Stimulated activated CD4-positive, alpha-beta T cell treated with anti-CD3 and anti-CD28 coated beads, Interleukin-2, amount 100 ng/mL, for 4 hours (primary cell): ENCODE measurements around the gene TAF4.
"Not testable (repeated sequence)": the region's sequence is repeated elsewhere in the genome, so short reads cannot be mapped to it uniquely, and the experiment has no call there.

Source experiments
- DNase-seq: peaks from one replicate; pipeline ENCODE4 v3.0.0-alpha.2; 2020; ENCODE audit warnings: low read depth

The TAF4 gene, protein sequence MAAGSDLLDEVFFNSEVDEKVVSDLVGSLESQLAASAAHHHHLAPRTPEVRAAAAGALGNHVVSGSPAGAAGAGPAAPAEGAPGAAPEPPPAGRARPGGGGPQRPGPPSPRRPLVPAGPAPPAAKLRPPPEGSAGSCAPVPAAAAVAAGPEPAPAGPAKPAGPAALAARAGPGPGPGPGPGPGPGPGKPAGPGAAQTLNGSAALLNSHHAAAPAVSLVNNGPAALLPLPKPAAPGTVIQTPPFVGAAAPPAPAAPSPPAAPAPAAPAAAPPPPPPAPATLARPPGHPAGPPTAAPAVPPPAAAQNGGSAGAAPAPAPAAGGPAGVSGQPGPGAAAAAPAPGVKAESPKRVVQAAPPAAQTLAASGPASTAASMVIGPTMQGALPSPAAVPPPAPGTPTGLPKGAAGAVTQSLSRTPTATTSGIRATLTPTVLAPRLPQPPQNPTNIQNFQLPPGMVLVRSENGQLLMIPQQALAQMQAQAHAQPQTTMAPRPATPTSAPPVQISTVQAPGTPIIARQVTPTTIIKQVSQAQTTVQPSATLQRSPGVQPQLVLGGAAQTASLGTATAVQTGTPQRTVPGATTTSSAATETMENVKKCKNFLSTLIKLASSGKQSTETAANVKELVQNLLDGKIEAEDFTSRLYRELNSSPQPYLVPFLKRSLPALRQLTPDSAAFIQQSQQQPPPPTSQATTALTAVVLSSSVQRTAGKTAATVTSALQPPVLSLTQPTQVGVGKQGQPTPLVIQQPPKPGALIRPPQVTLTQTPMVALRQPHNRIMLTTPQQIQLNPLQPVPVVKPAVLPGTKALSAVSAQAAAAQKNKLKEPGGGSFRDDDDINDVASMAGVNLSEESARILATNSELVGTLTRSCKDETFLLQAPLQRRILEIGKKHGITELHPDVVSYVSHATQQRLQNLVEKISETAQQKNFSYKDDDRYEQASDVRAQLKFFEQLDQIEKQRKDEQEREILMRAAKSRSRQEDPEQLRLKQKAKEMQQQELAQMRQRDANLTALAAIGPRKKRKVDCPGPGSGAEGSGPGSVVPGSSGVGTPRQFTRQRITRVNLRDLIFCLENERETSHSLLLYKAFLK

DNA sequence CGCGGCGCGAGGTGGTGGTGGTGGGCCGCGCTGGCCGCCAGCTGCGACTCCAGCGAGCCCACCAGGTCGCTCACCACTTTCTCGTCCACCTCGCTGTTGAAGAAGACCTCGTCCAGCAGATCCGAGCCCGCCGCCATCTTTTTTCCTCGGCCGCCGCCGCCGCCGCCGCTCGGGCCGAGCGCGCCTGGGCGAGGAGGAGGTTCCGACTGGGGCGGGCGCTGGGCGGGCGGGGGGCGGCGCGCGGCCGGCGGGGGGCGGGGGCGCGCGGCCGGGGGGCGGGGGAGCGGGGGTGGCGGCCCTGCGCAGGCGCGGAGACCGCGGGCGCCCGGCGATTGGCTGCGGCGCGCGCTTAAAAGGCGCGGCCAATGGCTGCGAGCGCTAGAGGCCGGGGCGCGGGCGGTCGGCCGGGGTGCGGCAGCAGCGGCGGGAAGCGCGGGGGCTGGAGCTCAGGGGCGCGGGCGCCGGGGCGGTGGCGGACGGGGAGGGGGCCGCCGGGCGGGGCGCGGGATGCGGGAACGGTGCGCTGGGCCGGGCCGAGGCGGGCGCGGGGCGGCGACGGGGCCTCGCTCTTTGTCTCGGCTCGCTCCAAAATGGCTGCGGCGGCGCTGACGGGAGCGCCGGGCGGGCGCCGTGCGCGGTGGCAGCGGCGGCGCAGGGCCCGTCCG is at the start of gene TAF4:
Gene TAF4, minus strand, starts transcription at position 208 of the 665 bp plus-strand sequence. Its CDS starts 71 bp downstream, at position 137.
- DNase-seq: peak; percentile 74

DNA sequence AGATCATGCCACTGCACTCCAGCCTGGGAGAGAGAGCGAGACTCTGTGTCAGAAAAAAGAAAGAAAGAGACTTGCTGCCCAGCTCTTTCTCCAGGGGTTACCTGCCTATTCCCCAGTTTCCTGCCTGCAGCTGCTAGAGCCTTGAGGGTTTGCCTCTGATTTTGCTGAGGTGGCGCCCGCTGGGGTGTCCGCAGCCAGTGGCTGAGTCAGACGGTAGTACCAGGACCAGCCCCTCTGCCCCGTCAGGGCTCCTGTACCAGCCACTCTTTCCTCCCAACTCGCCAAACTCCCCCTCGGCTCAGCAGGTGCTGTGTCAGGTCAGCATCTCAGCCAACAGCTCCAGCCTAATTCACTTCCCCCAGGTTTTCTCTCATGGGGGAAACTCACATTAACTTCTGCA is 49.2 kb upstream of the TAF4 start:
- DNase-seq: no peak

DNA sequence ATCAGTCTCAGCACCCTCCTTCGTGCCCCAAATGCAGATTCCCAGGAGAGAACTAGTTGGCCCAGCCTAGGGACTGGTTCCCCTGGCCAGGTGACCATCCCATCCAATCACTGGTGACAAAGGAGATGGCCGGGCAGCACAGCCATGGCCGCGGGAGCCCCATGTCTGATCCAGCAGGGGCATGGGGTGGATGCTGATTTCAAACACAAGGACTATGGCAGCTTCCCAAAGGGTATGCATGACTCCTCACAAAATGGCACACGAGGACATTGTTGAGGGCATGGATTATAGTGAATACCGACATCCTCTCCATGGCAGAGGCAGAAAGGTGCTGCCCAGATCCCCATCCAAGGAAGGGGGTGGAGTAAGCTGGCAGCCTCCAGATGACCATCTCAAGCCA is 46.7 kb upstream of the TAF4 start:
- no peak for DNase-seq

DNA sequence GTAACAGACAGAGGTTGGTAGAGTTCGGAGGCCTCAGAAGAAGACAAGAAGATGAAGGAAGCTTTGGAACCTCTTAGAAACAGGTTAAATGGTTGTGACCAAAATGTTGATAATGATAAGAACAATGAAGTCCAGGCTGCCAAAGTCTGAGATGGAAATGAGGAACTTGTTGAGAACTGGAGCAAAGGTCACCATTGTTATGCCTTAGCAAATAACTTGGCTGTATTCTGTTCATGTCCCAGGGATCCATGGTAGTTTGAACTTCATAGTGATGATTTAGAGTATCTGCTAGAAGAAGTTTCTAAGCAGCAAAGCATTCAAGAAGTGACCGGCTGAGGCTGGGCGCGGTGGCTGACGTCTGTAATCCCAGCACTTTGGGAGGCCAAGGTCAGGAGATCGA is 45.5 kb upstream of the TAF4 start:
- no peak for DNase-seq

DNA sequence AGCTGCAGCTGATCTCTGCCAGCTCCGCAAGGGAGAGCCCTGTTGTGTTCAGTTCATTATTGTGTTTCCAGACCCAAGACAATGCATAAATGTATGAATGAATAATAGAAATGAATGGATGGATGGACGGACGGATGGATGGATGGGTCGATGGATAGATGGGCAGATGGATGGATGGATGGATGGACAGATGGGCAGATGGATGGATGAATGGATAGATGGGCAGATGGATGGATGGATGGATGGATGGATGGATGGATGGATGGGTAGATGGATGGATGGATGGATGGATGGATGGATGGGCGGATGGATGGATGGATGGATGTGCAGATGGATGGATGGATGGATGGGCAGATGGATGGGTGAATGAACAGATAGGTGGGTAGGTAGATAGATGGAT is 39.9 kb upstream of the TAF4 start:
- DNase-seq: no peak

GRCh38 chr20:62104791-62105345 is 39.2 kb upstream of the TAF4 start:
- no peak for DNase-seq

DNA sequence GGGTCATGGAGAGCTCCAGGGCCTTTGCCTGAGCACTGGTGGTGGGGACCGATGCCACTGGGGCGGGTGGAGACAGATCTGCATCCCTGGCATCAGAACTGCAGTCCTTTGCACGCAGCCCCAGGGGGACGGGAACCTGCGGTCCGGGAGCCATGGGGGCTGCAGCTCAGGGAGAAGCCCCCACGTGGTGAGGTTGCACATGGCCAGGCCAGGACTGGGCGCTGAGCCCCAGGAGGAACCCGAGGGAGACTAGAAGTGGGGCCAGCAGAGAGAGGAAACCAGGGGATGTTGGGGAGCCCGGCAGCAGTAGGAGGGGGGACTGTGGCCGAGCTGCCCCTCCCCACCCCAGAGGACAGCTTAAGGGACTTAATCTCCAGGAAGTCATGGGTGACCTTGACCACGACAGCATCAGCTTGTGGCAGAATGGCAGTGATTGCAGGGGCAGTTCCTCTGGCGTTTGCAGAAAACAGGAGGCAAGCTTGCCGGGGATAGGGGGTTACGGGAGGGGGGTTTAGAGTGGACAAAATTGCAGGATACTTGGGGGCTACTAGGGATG is 38.6 kb upstream of the TAF4 start:
- DNase-seq: no peak

GRCh38 chr20:62103508-62104233 is 38.0 kb upstream of the TAF4 start:
- no peak for DNase-seq

DNA sequence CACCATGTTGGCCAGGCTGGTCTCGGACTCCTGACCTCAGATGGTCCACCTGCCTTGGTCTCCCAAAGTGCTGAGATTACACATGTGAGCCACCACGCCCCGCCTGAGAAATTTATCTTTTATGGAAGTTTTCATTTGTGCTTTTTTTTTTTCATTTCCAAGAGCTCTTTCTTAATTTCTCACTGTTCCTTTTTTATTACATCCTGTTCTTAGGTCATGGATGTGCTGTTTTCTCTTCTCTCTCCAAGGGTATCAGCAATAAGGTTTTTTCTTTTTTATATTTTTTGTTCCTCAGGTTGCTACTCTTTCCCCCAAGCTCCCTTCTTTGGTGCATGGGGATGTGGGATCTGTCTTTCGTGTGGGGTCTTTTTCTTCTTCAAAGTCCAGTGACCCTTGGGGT is 35.4 kb upstream of the TAF4 start:
- DNase-seq: no peak

DNA sequence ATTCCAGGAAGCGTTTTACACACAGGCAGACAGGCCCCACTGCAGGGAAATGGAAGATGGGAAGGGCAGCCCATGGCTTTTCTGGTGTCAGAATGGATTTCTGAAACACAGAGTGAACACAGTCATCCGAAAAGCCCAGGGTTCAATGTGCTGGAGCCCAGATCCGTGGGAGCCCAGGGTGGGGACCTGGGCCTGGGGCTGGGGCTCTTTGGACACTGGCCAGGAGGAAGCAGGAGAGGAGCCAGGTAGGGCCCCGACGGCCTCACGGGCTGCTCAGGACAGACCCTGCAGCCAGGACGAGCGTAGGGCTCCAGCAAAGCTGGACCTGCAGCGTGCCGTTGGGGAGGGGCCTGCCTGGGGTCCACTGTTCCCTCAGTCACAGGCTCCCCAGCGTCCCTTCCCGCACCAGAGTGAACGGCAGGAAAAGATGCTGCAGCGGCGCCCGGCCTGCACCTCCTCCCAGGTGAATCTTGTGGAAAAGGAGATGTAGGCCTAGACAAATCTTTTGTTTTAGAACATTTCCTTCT is 32.3 kb upstream of the TAF4 start:
- no peak for DNase-seq

DNA sequence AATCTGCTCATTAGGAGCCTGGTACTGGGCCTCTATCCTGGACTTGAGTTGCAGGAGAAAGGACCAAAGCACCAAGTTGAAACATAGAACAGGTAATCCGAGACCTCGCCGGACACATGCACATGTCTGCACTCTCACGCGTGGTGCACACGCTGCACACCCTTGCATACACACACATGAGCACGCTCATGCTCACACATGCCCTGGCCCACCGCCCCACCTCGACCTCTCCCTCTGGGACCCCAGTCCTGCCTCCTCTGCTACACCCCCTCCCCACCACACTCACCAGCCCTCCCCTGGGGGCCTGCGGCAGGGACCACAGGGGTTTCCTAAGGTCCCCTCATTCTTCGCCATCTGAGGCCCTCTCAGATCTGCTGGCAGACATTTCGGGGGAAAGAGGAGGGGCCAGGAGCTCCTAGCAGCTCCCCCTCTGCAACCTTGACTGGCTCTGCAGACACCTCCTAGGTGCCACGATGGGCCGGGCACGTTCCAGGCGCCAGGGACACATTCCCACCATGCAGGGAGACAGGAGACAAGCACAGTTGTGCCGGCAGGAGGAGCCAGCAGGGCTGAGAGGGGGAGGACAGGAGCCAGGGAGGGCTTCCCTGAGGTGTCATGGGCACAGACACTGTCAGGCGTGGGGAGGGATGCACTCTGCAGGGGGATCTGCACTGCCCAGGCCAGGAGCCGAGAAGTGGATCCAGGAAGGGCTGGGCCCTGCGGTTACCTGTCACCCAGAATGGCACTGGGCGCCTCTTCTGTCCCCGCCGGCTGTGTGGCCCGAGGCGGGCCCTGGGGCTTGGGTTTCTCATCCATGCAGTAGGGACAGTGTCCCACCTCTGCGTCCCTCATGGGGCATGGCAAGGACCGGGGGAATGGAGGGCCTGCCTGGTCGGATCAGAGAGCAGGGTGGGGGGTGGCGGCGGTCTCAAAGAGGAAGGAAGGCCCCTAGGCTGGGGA is 31.0 kb upstream of the TAF4 start:
- DNase-seq: no peak

GRCh38 chr20:62089393-62089792 is 23.7 kb upstream of the TAF4 start:
- DNase-seq: no peak

DNA sequence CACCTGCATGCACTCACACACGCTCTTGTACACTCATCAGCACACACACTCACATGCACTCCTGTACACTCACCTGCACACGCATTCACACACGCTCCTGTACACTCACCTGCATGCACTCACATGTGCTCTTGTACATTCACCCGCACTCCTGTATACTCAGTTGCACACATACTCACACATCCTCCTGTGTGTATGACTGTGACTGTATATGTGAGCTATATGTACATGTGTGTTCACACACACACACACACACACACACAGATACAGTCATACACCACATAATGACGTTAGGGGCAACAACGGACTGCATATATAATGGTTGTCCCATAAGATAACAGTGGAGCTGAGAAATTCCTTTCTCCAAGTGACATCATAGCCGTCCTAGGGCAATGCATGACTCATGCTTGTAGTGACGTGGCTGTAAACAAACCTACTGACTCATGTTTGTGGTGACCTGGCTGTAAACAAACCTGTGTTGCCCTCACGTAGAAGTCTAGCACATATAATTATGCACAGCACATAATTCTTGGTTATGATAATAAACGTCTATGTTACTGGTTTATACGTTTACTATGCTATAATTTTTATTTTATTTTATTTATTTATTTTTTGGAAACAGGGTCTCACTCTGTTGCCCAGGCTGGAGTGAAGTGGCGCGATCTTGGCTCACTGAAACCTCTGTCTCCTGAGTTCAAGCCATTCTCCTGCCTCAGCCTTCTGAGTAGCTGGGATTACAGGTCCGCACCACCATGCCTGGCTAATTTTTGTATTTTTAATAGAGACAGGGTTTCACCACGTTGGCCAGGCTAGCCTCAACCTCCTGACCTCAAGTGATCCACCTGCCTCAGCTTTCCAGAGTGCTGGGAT is 22.8 kb upstream of the TAF4 start:
- DNase-seq: no peak

GRCh38 chr20:62087632-62088031 is 22.0 kb upstream of the TAF4 start:
- no peak for DNase-seq

- DNase-seq: no peak
Measured at GRCh38 chr20:62087227-62087626, 21.5 kb upstream of the TAF4 start.

GRCh38 chr20:62085206-62085605 is 19.5 kb upstream of the TAF4 start:
- DNase-seq: no peak

GRCh38 chr20:62084224-62084623 is 18.5 kb upstream of the TAF4 start:
- not testable (repeated sequence) for DNase-seq

DNA sequence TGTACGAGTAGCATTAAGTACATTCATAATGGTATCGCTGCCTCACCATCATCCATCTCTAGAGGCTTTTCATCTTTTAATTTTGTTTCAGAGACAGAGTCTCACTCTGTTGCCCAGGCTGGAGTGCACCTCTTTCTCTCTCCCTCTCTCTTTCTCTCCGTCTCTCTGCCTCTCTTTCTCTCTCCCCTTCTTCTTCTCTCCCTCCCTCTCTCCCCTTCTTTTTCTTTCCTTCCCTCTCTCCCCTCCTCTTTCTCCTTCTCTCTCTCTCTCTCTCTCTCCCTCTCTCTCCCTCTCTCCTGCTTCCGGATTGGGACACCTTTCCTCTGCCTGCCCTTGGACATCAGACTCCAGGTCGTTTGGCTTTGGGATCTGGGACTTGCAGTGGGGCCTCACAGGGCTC is 17.6 kb upstream of the TAF4 start:
- DNase-seq: no peak
